ENCODE data around the gene TTC9C.

DNA sequence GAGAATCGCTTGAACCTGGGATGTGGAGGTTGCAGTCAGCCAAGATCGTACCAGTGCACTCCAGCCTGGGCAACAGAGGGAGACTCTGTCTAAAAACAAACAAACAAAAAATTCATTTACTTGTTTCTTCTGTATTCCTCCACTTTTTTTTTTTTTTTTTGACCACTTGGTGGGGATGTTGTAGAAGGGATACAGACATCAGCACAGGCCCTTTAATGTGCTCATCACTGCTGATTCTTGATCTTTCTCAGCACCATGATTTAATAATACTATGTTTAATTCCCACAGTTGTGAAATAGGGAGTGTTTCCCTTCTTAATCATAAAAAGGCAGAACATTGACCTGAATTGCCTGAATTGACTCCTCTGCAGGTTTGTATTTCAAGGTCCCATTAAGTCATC lies 4.5 kb downstream of the TTC9C start:
- TF ChIP-seq, protein P1, sequence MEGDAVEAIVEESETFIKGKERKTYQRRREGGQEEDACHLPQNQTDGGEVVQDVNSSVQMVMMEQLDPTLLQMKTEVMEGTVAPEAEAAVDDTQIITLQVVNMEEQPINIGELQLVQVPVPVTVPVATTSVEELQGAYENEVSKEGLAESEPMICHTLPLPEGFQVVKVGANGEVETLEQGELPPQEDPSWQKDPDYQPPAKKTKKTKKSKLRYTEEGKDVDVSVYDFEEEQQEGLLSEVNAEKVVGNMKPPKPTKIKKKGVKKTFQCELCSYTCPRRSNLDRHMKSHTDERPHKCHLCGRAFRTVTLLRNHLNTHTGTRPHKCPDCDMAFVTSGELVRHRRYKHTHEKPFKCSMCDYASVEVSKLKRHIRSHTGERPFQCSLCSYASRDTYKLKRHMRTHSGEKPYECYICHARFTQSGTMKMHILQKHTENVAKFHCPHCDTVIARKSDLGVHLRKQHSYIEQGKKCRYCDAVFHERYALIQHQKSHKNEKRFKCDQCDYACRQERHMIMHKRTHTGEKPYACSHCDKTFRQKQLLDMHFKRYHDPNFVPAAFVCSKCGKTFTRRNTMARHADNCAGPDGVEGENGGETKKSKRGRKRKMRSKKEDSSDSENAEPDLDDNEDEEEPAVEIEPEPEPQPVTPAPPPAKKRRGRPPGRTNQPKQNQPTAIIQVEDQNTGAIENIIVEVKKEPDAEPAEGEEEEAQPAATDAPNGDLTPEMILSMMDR (IDR thresholded peaks at IDR 0.05), result peak in 2 of 4 donors; percentile 14 to 17
- TF ChIP-seq POLR2A (IDR thresholded peaks at IDR 0.05), result no peak
